ENCODE data around the gene CTR9. TPM values are rescaled to one million over a fixed set of nuclear protein-coding genes. Genes with fewer than 3 reads are reported as not detected.

CTR9 gene
- total and polyA plus RNA-seq, 8 donors, result 33.8 to 64.6 (median 58.4) TPM

- intact Hi-C loops (cut with DNase I), result loop anchor here in 1 of 2 donors (10.0 kb wide), 1 partner anchor 55 kb away; the partner anchor contains the start of gene ZBED5
- Histone ChIP-seq H3K9me3 (no peaks in the 10 kb centered on the region), H3K4me3 (no peak overlapping the region), H3K27ac (no peak overlapping the region), H3K36me3 (peaks cover 36 to 100% of the 10 kb centered on the region in 2 donors), H3K4me1 (peaks cover 12 to 70% of the 10 kb centered on the region in 2 donors), H3K27me3 (no peaks in the 10 kb centered on the region)
- ATAC-seq (no peak), DNase-seq (no peak)
- TF ChIP-seq CTCF (IDR thresholded peaks at IDR 0.05), result no peak
Observed at GRCh38 chr11:10800292-10800691, 49.2 kb downstream of the CTR9 start.

GRCh38 chr11:10803676-10804075, 52.6 kb downstream of the CTR9 start:
- H3K27ac ChIP-seq, result no peak overlapping the region
- TF ChIP-seq CTCF (IDR thresholded peaks at IDR 0.05), result no peak

GRCh38 chr11:10805741-10806140, 54.7 kb downstream of the CTR9 start:
- peaks cover 29 to 73% of the 10 kb centered on the region in 2 donors for H3K4me1 ChIP-seq
- no peak for ATAC-seq
- no peaks in the 10 kb centered on the region for H3K9me3 ChIP-seq
- H3K27me3 ChIP-seq, result no peaks in the 10 kb centered on the region
- no peak overlapping the region for H3K27ac ChIP-seq
- intact Hi-C loops (cut with DNase I), result loop anchor here in 1 of 2 donors (10.0 kb wide), 1 partner anchor 49 kb away; the partner anchor contains the start of gene ZBED5
- DNase-seq, result no peak
- peaks cover 25 to 65% of the 10 kb centered on the region in 2 donors for H3K36me3 ChIP-seq
- no peak for TF ChIP-seq CTCF (IDR thresholded peaks at IDR 0.05)
- H3K4me3 ChIP-seq, result peak overlapping the region in 1 of 2 donors; percentile 98

More at GRCh38 chr11:10803676-10804075, 52.6 kb downstream of the CTR9 start:
- ATAC-seq, result no peak
- no peaks in the 10 kb centered on the region for H3K9me3 ChIP-seq
- H3K27me3 ChIP-seq, result no peaks in the 10 kb centered on the region
- peaks cover 29 to 76% of the 10 kb centered on the region in 2 donors for H3K4me1 ChIP-seq
- no peak overlapping the region for H3K4me3 ChIP-seq
- no peak for DNase-seq
- peaks cover 34 to 85% of the 10 kb centered on the region in 2 donors for H3K36me3 ChIP-seq
- intact Hi-C loops (cut with DNase I), result loop anchor here in 1 of 2 donors (10.0 kb wide), 1 partner anchor 51 kb away; the partner anchor contains the start of gene ZBED5

- intact Hi-C loops (cut with DNase I), result loop anchor here in 1 of 2 donors (10.0 kb wide), 1 partner anchor 49 kb away; the partner anchor contains the start of gene ZBED5
- H3K4me1 ChIP-seq, result peaks cover 29 to 70% of the 10 kb centered on the region in 2 donors
- ATAC-seq (no peak), DNase-seq (no peak)
- peaks cover 25 to 60% of the 10 kb centered on the region in 2 donors for H3K36me3 ChIP-seq
- no peaks in the 10 kb centered on the region for H3K9me3 ChIP-seq
- no peak overlapping the region for H3K27ac ChIP-seq
- no peak for TF ChIP-seq CTCF (IDR thresholded peaks at IDR 0.05)
- no peaks in the 10 kb centered on the region for H3K27me3 ChIP-seq
- H3K4me3 ChIP-seq, result peak overlapping the region; percentile 97 to 98
Observed at GRCh38 chr11:10806206-10806605, 55.2 kb downstream of the CTR9 start.

GRCh38 chr11:10807493-10808234, 56.6 kb downstream of the CTR9 start:
- peaks cover 29 to 55% of the 10 kb centered on the region in 2 donors for H3K4me1 ChIP-seq
- peaks cover 21 to 45% of the 10 kb centered on the region in 2 donors for H3K36me3 ChIP-seq
- no peaks in the 10 kb centered on the region for H3K27me3 ChIP-seq
- H3K27ac ChIP-seq, result peak overlapping the region; percentile 99 to 100
- peak; percentile 44 to 91 (median 57) for DNase-seq
- no peak for TF ChIP-seq CTCF (IDR thresholded peaks at IDR 0.05)
- ATAC-seq, result peak; percentile 14
- no peaks in the 10 kb centered on the region for H3K9me3 ChIP-seq
- intact Hi-C loops (cut with DNase I), result loop anchor here in 1 of 2 donors (10.0 kb wide), 1 partner anchor 47 kb away; the partner anchor contains the start of gene ZBED5
- peak overlapping the region; percentile 97 to 98 for H3K4me3 ChIP-seq
